SK-N-MC (cell line): Measurements from ENCODE around the gene RGS6.

Source experiments
- EZH2 ChIP-seq: fragments of 200-600 bp; sonication (generic); IDR thresholded peaks from one replicate; pipeline ENCODE4 v1.6.1; 2017; ENCODE audit warnings: antibody characterized with exemption
- POLR2AphosphoS5 ChIP-seq: IDR thresholded peaks from 2 replicates; pipeline ENCODE4 v1.6.1; 2012; ENCODE audit warnings: mild to moderate bottlenecking, low read depth, low read length, borderline replicate concordance

- no peak for TF ChIP-seq EZH2
- TF ChIP-seq POLR2AphosphoS5, result no peak
These were observed 194.3 kb downstream of the RGS6 start for GRCh38 chr14:72126561-72126960.
